NCI-H128 (cell line): ENCODE results near the gene CYB561A3.

Experiments used
- DNase-seq: peaks from one replicate; lab custom pipeline; 2025; ENCODE audit not compliant: unreplicated experiment; lab: John Stamatoyannopoulos, UW

Gene CYB561A3

GRCh38 chr11:61369372-61370348 lies 8.0 kb upstream of the CYB561A3 start:
- DNase-seq = no peak

- DNase-seq = no peak
These were observed 7.0 kb upstream of the CYB561A3 start for GRCh38 chr11:61368646-61369045.

DNA sequence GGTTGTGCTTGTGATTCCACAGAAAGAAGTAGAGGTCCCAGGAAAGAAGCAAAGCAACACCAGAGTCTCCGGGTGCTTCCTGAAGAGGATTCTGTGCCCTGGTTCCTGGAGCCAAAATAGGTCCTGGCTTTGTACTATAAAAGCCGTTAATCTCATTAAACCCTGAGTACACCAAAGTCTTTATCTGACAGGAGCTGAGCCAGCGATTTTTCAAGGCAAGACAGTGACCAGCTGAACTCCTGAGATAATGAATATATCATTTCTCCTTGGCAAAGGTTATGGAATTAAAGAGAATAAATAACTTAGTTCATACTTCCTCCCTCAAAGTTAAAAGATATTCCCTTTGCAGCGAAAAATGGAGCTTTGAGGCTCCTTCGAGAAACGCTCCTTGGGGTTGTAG lies 5.7 kb upstream of the CYB561A3 start:
- DNase-seq = no peak

- DNase-seq = no peak
These were observed 2.5 kb upstream of the CYB561A3 start for GRCh38 chr11:61364012-61364675.

- DNase-seq = no peak
These were observed 827 bp upstream of the CYB561A3 start for GRCh38 chr11:61362542-61362875.

DNA sequence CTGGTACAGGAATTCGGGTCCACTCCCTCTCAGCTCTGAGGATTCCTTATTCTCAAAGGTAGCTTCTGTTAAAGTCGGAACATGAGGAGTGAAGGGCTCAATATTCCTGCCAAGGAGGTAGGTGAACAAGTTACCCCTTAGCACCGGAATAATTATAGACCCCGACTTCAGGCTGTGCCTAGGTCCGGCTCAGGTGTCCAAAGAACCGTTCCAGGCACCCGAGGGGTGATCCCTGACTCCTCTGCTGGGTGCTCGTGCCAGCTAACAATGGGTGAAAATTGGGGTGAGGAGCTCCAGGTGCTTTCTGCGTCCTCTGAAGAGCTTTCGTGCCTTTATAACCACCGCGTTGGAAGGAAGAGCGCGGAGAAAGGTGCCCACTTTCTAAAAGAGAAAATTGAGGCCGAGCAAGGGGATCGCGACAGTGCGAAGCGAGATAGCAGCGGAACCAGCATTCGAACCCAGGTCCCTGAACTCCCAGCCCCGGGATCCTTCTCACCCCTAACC lies 393 bp downstream of the CYB561A3 start:
- no peak for DNase-seq

GRCh38 chr11:61359516-61359915 lies 2.2 kb downstream of the CYB561A3 start:
- no peak for DNase-seq

DNA sequence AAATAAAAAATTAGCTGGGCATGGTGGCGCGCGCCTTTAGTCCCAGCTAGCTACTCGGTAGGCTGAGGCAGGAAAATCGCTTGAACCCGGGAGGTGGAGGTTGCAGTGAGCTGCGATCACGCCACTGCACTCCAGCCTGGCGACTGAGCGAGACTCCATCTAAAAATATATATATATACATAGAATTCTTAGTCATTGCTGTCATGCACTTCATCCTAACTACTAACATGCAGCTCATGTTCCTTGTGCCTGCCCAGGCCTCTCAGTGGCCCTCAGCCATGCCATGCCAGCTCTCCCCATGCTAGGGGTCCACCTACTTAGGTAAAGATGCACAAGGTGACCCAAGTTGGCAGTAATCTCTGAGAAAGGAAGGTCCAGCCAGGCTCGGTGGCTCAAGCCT lies 3.1 kb downstream of the CYB561A3 start:
- no peak for DNase-seq

- no peak for DNase-seq
These were observed 3.8 kb downstream of the CYB561A3 start for GRCh38 chr11:61357894-61358239.

- DNase-seq = no peak
These were observed 4.3 kb downstream of the CYB561A3 start for GRCh38 chr11:61357233-61357893.

- DNase-seq = no peak
These were observed 5.0 kb downstream of the CYB561A3 start for GRCh38 chr11:61356706-61357105.

DNA sequence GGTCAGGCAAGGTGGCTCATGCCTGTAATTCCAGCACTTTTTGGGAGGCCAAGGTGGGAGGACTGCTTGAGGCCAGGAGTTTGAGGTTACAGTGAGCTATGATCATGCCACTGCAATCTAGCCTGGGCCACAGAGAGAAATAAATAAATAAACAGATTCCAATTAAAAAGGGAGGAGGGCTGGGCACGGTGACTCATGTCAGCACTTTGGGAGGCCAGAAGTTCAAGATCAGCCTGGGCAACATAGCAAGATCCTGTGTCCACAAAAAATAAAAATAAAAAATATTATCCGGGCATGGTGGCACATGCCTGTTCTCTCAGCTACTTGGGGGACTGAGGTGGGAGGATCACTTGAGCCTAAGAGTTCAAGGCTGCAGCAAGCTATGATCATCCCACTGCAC lies 7.5 kb downstream of the CYB561A3 start:
- no peak for DNase-seq

- no peak for DNase-seq
These were observed 8.3 kb downstream of the CYB561A3 start for GRCh38 chr11:61353131-61354067.

DNA sequence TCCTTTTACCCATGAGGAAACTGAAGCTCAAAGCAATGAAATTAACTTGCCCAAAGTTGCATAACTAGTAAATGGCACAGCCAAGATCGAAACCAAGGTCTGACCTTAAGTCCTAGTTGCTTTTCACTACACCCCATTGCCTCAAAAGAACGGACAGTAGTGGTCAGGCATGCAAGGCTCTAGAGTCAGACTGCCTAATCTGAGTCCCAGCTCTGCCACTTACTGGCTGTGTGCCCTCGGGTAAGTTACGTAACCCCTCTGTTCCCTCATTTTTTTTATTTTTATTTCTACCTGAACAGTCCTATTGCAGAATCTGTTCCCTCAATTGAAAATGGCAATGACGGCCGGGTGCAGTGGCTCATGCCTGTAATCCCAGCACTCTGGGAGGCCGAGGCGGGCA lies 9.6 kb downstream of the CYB561A3 start:
- no peak for DNase-seq

DNA sequence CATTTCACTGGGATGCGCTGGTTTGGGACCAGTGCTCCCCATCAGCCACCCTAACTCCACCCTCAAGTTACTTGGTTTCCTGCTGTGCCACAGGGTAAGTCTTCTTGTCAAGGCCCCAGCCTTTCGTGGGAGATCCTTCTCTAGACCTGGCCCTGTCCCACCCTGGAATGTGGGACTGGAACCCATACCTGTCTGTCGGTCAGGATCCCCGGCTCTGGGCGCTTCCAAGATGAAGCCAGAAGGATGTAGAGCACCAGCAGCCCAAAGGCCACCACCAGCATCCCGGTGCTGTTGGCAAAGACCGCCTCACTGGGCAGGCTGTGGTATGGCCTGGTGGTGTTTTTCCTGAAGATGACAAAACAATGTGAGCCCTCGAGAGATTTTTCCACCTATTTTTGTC lies 10.9 kb downstream of the CYB561A3 start:
- no peak for DNase-seq

DNA sequence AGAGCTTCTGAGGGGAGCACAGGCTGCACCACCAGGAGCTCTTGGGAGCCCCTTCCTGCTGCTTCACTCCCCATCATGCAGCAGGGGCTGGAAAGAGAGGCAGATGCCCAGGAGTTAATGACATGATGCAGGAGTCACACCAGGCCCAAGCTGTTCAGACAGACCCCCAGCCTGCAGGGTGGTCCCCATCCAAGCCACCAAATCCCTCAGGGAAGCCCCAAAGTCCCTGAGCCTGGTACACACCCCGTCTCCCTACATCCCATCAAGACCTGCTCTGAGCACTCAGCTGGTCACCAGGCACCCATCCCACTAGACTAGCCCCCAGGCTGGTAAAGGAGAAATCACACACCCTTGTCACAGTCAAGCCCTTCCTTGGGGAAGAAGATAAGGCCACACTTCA lies 11.3 kb downstream of the CYB561A3 start:
- DNase-seq = no peak

- no peak for DNase-seq
These were observed 11.8 kb downstream of the CYB561A3 start for GRCh38 chr11:61349916-61350315.

GRCh38 chr11:61349189-61349751 lies 12.4 kb downstream of the CYB561A3 start:
- DNase-seq = no peak

DNA sequence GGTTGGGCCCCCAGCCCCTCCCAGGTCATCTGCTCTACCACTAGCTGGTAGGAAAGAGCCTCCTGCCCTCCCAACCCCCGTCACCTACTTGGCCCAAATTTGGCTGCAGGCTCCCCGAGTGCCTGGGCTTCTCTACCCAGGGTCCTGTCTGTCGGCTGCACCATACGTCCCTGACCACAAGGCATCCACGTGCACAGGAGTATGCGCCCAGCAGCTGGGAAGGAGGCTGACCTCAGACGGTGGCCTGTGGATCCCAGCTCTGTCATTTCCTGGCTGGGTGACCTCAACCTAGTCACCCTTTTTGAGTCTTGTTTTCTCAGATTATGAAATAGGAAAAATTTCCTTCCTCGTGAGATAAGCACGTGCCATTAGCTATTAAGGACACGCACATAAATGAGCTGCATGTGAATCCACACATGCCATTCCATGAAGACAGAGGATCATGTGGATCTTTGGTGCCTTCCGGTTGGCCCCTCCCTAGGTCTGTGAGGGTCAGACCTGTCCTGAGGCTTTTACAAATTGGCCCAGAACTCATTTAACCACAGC lies 13.7 kb downstream of the CYB561A3 start:
- no peak for DNase-seq
